Gastrocnemius medialis (tissue), 4 donors: ENCODE data around the gene METTL26. TPM values are rescaled to one million over a fixed set of nuclear protein-coding genes. Genes with fewer than 3 reads are reported as not detected.

Source experiments
- ATAC-seq, 2 donors: fragments of 150-250 bp; one replicate each; pipeline ENCODE4 v1.9.1; 2016
- DNase-seq, 2 donors: peaks; one replicate each; pipeline ENCODE4 v3.0.0-alpha.2; 2019
- H3K27ac ChIP-seq, 4 donors: fragments of 200-600 bp; sonication (generic); 1 replicate in 1 of 4; 2 replicates in 3 of 4; pipeline ENCODE4 v1.5.1; 2016 to 2018; ENCODE audit warnings: mild to moderate bottlenecking in 2 of 4, moderate library complexity in 1 of 4
- H3K27me3 ChIP-seq, 3 donors: fragments of 200-600 bp; sonication (generic) in 2 of 3; 1 replicate in 1 of 3; 2 replicates in 2 of 3; pipeline versions ENCODE4 v1.5.1 to v1.6.0; 2016 to 2019; ENCODE audit warnings: mild to moderate bottlenecking in 1 of 3, moderate library complexity in 1 of 3
- H3K36me3 ChIP-seq, 2 donors: fragments of 200-600 bp; sonication (generic) in 1 of 2; one replicate each; pipeline ENCODE4 v1.5.1; 2017 to 2018
- H3K4me1 ChIP-seq, 2 donors: fragments of 200-600 bp; sonication (generic) in 1 of 2; one replicate each; pipeline ENCODE4 v1.5.1; 2016 to 2017; ENCODE audit warnings: mild to moderate bottlenecking in 2 of 2
- H3K4me3 ChIP-seq, 4 donors: fragments of 200-600 bp; sonication (generic) in 3 of 4; 1 replicate in 1 of 4; 2 replicates in 3 of 4; pipeline ENCODE4 v1.5.1; 2016 to 2019; ENCODE audit warnings: mild to moderate bottlenecking in 2 of 4
- H3K9me3 ChIP-seq, 3 donors: fragments of 200-600 bp; sonication (generic) in 2 of 3; 1 replicate in 1 of 3; 2 replicates in 2 of 3; pipeline ENCODE4 v1.5.1; 2016 to 2019
- CTCF ChIP-seq, 5 experiments: fragments of 450-650 bp in 3 of 5; fragments of 200-600 bp in 2 of 5; sonication (generic) in 2 of 5; IDR thresholded peaks in 4 of 5; conservative IDR thresholded peaks in 1 of 5; 1 replicate in 4 of 5; 2 replicates in 1 of 5; pipeline ENCODE4 v1.5.1; 2016 to 2019; ENCODE audit warnings: antibody characterized with exemption in 5 of 5, mild to moderate bottlenecking in 3 of 5, moderate library complexity in 3 of 5
- POLR2A ChIP-seq, 2 donors: fragments of 450-650 bp; IDR thresholded peaks; one replicate each; pipeline ENCODE4 v1.6.1; 2017; ENCODE audit warnings: antibody characterized with exemption in 2 of 2, mild to moderate bottlenecking in 2 of 2, moderate library complexity in 2 of 2
- in situ Hi-C, 4 donors: fragments of 200-750 bp; cut with MboI; loops; one replicate each; pipeline versions ENCODE4 v1.15.0 to v1.8.0; 2017; ENCODE audit warnings: low sequenced_read_pairs in 4 of 4
- intact Hi-C: fragments of 100-400 bp; cut with DNase I; formaldehyde crosslinking; loops from one replicate; pipeline ENCODE4 v1.15.1; 2023; ENCODE audit warnings: low total_unique reads
- total RNA-seq, 4 donors: library from RNA; depleted of rRNA; stranded (reverse); fragments of >200 nt; gene quantifications; one replicate each; pipeline versions ENCODE4 v1.1.0 to v1.2.3, GENCODE V29; 2016

The METTL26 gene
- total RNA-seq, 4 donors from 2014 or later: 114 to 212 (median 141) TPM

- Histone ChIP-seq H3K4me1 (peaks cover 17 to 24% of the 10 kb centered on the region in 2 donors), H3K36me3 (peaks cover 0 to 8% of the 10 kb centered on the region in 2 donors), H3K4me3 (peak overlapping the region; percentile 81 to 98 (median 96)), H3K9me3 (no peaks in the 10 kb centered on the region), H3K27me3 (no peaks in the 10 kb centered on the region), H3K27ac (peak overlapping the region; percentile 94 to 100 (median 98))
- no peak for DNase-seq
- ATAC-seq: no peak
- intact Hi-C loops (loop anchor here (2.0 kb wide), 1 partner anchor 109 kb away; the partner anchor contains the start of gene CAPN15), in situ Hi-C loops (no loop called here)
- no peak for TF ChIP-seq POLR2A (IDR thresholded peaks at IDR 0.05)
- peak in 1 of 5 experiments; percentile 18 for TF ChIP-seq CTCF (IDR thresholded peaks at IDR 0.05 in 4 of 5, conservative IDR thresholded peaks at IDR 0.05 in 1 of 5)
These were observed 416 bp downstream of the METTL26 start for GRCh38 chr16:635573-636205.

- peak overlapping the region in 1 of 4 donors; percentile 97 for H3K27ac ChIP-seq
- H3K4me1 ChIP-seq: peaks cover 18 to 24% of the 10 kb centered on the region in 2 donors
- H3K36me3 ChIP-seq: peaks cover 0 to 8% of the 10 kb centered on the region in 2 donors
- TF ChIP-seq POLR2A (IDR thresholded peaks at IDR 0.05): no peak
- no peak for TF ChIP-seq CTCF (IDR thresholded peaks at IDR 0.05 in 4 of 5, conservative IDR thresholded peaks at IDR 0.05 in 1 of 5)
- in situ Hi-C loops: no loop called here
- H3K4me3 ChIP-seq: peak overlapping the region in 2 of 4 donors; percentile 81 to 98
- DNase-seq (no peak), ATAC-seq (no peak)
- H3K27me3 ChIP-seq: no peaks in the 10 kb centered on the region
- intact Hi-C loops: no loop called here
- no peaks in the 10 kb centered on the region for H3K9me3 ChIP-seq
These were observed 1.1 kb downstream of the METTL26 start for GRCh38 chr16:634996-635395.

- DNase-seq (no peak), ATAC-seq (no peak)
- H3K4me1 ChIP-seq: peaks cover 23 to 28% of the 10 kb centered on the region in 2 donors
These were observed 1.9 kb downstream of the METTL26 start for GRCh38 chr16:634051-634670.

GRCh38 chr16:633336-634050, 2.6 kb downstream of the METTL26 start:
- TF ChIP-seq POLR2A (IDR thresholded peaks at IDR 0.05): no peak
- TF ChIP-seq CTCF (IDR thresholded peaks at IDR 0.05 in 4 of 5, conservative IDR thresholded peaks at IDR 0.05 in 1 of 5): no peak
- no peak for DNase-seq
- in situ Hi-C loops: no loop called here
- Histone ChIP-seq H3K9me3 (no peaks in the 10 kb centered on the region), H3K27ac (no peak overlapping the region), H3K36me3 (peaks cover 0 to 8% of the 10 kb centered on the region in 2 donors), H3K27me3 (no peaks in the 10 kb centered on the region), H3K4me1 (peaks cover 23 to 28% of the 10 kb centered on the region in 2 donors), H3K4me3 (no peak overlapping the region)
- intact Hi-C loops: no loop called here
- no peak for ATAC-seq

More at GRCh38 chr16:634051-634670, 1.9 kb downstream of the METTL26 start:
- Histone ChIP-seq H3K36me3 (peaks cover 0 to 8% of the 10 kb centered on the region in 2 donors), H3K27me3 (no peaks in the 10 kb centered on the region), H3K27ac (no peak overlapping the region), H3K9me3 (no peaks in the 10 kb centered on the region), H3K4me3 (no peak overlapping the region)
- intact Hi-C loops (no loop called here), in situ Hi-C loops (no loop called here)
- TF ChIP-seq POLR2A (IDR thresholded peaks at IDR 0.05) (no peak), CTCF (IDR thresholded peaks at IDR 0.05 in 4 of 5, conservative IDR thresholded peaks at IDR 0.05 in 1 of 5) (no peak)
